ENCODE data around the gene TADA3. TPM values are rescaled to one million over a fixed set of nuclear protein-coding genes. Genes with fewer than 3 reads are reported as not detected.

Gene TADA3
- total RNA-seq, 1 experiment from 2014 or later, result 111 TPM

DNA sequence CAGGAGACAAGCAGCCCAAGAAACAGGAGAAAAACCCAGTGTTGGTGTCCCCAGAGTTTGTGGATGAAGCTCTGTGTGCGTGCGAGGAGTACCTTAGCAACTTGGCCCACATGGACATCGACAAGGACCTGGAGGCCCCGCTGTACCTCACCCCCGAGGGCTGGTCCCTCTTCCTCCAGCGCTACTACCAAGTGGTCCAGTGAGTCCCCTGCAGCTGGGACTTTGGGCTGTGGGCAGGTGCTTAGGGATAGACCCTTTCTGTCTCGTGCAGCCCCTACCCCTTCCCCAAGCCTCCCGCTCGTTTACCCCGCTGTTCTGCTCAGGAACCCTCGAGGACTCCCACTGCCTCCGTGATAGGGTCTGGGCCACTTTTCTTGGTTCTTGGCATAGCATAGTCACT, 28.3 kb upstream of the TADA3 start:
- Histone ChIP-seq H3K9me3 (replicated peaks) (no peaks in the 10 kb centered on the region), H3K4me1 (replicated peaks) (no peaks in the 10 kb centered on the region), H3K4me3 (no peak overlapping the region), H3K36me3 (no peaks in the 10 kb centered on the region), H3K27me3 (replicated peaks) (no peaks in the 10 kb centered on the region), H3K27ac (no peak overlapping the region)
- DNase-seq (ENCODE audit: low read depth in 1 of 2, low spot score in 2 of 2), result no peak

- Histone ChIP-seq H3K27ac (no peak overlapping the region), H3K4me3 (no peak overlapping the region), H3K9me3 (replicated peaks) (no peaks in the 10 kb centered on the region), H3K4me1 (replicated peaks) (no peaks in the 10 kb centered on the region), H3K36me3 (no peaks in the 10 kb centered on the region), H3K27me3 (replicated peaks) (no peaks in the 10 kb centered on the region)
- DNase-seq (ENCODE audit: low read depth in 1 of 2, low spot score in 2 of 2), result no peak
Observed at GRCh38 chr3:9818666-9819335, 26.5 kb upstream of the TADA3 start.

- no peaks in the 10 kb centered on the region for H3K9me3 ChIP-seq (replicated peaks)
- H3K27me3 ChIP-seq (replicated peaks), result no peaks in the 10 kb centered on the region
- H3K27ac ChIP-seq, result no peak overlapping the region
- no peaks in the 10 kb centered on the region for H3K4me1 ChIP-seq (replicated peaks)
- no peak for DNase-seq (ENCODE audit: low read depth in 1 of 2, low spot score in 2 of 2)
- peaks cover 5% of the 10 kb centered on the region; the same call in 1 of the 2 replicates for H3K36me3 ChIP-seq
- no peak overlapping the region for H3K4me3 ChIP-seq
Observed at GRCh38 chr3:9817436-9817835, 25.2 kb upstream of the TADA3 start.

DNA sequence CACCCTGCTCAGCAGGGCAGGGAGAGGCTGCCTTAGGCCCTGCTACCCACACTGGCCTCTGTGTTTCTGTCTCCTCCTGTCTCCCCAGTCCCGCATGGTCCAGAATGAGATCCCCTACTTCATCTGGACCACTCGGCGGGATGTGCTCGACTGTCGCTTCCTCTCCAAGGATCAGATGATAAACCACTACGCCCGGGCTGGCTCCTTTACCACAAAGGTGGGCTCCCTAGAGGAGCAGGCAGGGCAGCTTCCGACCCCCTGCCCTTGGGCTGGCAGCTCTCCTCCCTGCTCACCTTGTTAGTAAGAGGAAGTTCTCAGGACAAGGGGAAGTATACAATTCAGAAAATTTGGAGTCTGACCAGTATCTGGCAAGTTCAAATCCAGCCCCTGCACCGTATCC, 23.7 kb upstream of the TADA3 start:
- H3K27me3 ChIP-seq (replicated peaks), result no peaks in the 10 kb centered on the region
- no peak for DNase-seq (ENCODE audit: low read depth in 1 of 2, low spot score in 2 of 2)
- no peaks in the 10 kb centered on the region for H3K9me3 ChIP-seq (replicated peaks)
- no peak overlapping the region for H3K27ac ChIP-seq
- H3K36me3 ChIP-seq, result peaks cover 14% of the 10 kb centered on the region; the same call in 1 of the 2 replicates
- H3K4me1 ChIP-seq (replicated peaks), result no peaks in the 10 kb centered on the region
- H3K4me3 ChIP-seq, result no peak overlapping the region

DNA sequence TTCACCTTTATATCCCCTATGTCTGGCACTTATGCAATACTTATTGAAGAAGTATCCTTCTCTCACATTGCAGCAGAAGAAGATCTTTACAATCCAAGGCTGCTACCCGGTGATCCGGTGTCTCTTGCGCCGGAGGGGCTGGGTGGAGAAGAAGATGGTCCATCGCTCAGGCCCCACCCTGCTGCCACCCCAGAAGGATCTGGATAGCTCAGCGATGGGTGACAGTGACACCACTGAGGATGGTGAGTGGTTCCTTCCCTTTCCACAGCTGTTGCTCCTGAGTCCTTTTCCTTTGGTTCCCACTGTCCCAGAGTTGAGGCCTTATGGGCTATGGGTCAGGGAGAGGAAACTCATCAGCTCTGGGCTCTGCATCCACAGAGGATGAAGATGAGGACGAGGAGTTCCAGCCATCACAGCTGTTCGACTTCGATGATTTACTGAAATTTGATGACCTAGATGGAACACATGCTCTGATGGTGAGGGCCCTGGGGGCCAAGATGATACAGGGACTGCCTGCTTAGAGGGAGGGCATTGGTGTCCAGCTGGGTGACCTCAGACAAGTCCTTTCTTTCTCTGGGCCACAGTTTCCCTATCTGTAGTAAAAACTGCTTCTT, 20.7 kb upstream of the TADA3 start:
- Histone ChIP-seq H3K27ac (no peak overlapping the region), H3K4me1 (replicated peaks) (peaks cover 15% of the 10 kb centered on the region)
- DNase-seq (ENCODE audit: low read depth in 1 of 2, low spot score in 2 of 2), result no peak

DNA sequence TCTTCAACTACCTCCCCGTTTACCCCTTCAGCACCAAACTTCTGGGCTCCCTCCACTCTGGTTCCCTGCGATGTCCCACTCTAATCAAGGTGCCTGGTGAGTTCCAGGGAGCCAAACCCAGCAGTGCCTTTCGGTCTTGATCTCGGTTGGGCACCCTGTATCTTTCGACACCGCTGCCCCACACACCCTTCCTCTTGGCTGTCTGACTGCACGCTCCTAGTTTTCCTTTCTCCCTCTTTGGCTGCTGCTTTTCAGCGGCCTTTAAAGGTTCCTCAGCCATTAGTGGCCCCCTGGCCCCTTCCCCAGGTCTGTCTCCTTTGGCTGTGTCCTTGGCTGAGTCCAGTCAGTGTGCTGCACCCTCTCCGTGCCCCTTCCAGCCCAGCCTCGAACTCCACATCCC, 18.6 kb upstream of the TADA3 start:
- peaks cover 60% of the 10 kb centered on the region for H3K36me3 ChIP-seq
- peaks cover 15% of the 10 kb centered on the region for H3K4me1 ChIP-seq (replicated peaks)
- H3K27me3 ChIP-seq (replicated peaks), result no peaks in the 10 kb centered on the region
- H3K9me3 ChIP-seq (replicated peaks), result no peaks in the 10 kb centered on the region
- H3K4me3 ChIP-seq, result no peak overlapping the region
- no peak for DNase-seq (ENCODE audit: low read depth in 1 of 2, low spot score in 2 of 2)
- H3K27ac ChIP-seq, result no peak overlapping the region

More for the DNA sequence above, 20.7 kb upstream of the TADA3 start:
- Histone ChIP-seq H3K9me3 (replicated peaks) (no peaks in the 10 kb centered on the region), H3K27me3 (replicated peaks) (no peaks in the 10 kb centered on the region), H3K36me3 (peaks cover 41% of the 10 kb centered on the region), H3K4me3 (no peak overlapping the region)

DNA sequence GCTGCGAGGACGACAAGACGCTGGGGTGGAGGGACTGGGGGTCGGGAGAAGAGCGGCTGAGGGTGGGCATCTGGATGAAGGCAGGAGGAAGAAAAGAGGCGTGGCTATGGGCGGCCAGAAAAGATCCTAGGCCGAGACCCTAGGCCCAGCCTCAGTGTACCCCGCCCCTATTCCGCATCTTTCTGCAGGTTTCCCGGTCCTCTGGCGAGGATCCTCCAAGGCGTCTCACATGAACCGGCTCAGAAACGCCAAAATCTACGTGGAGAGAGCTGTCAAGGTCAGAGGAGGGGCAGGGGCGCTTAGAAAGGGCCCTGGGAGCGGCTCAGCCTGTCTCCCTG, 18.1 kb upstream of the TADA3 start:
- no peak for DNase-seq (ENCODE audit: low read depth in 1 of 2, low spot score in 2 of 2)
- Histone ChIP-seq H3K9me3 (replicated peaks) (no peaks in the 10 kb centered on the region), H3K36me3 (peaks cover 64% of the 10 kb centered on the region), H3K27me3 (replicated peaks) (no peaks in the 10 kb centered on the region), H3K4me3 (peak overlapping the region; percentile 47), H3K27ac (peak overlapping the region; percentile 78), H3K4me1 (replicated peaks) (peaks cover 15% of the 10 kb centered on the region)

- peak; percentile 49 to 67 for DNase-seq (ENCODE audit: low read depth in 1 of 2, low spot score in 2 of 2)
Observed at GRCh38 chr3:9809615-9810432, 17.6 kb upstream of the TADA3 start, which contains the start of gene TTLL3. TSS of gene TTLL3 (plus strand) at chr3:9810262. CDS start at chr3:9810662, 400 bp downstream.

DNA sequence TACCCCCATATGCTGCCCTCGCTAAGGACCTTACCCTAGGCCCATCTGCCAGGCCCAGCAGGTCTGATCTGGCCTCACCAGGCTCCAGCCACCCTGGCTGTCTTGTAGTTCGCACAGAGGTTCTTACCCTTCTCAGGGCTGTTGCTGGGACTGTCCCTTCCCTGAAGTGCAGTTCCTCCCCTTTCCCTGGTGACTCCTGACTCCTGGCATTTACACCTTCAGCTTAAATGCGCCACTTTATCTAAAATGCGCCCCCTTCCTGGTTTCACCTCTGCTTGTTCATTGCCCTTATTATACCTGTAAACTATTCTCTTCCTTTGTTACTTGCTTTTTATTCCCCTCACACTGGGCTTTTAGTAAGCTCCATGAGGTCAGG, 17.0 kb upstream of the TADA3 start:
- Histone ChIP-seq H3K27ac (peak overlapping the region; percentile 78), H3K27me3 (replicated peaks) (no peaks in the 10 kb centered on the region), H3K36me3 (peaks cover 76% of the 10 kb centered on the region), H3K9me3 (replicated peaks) (no peaks in the 10 kb centered on the region), H3K4me3 (no peak overlapping the region), H3K4me1 (replicated peaks) (peaks cover 15% of the 10 kb centered on the region)
- DNase-seq (ENCODE audit: low read depth in 1 of 2, low spot score in 2 of 2), result peak in 1 of 2 experiments; percentile 15

More at GRCh38 chr3:9809615-9810432, 17.6 kb upstream of the TADA3 start, which contains the start of gene TTLL3:
- H3K27me3 ChIP-seq (replicated peaks), result no peaks in the 10 kb centered on the region
- no peaks in the 10 kb centered on the region for H3K9me3 ChIP-seq (replicated peaks)
- H3K27ac ChIP-seq, result peak within 1 kb of the TSS; percentile 78
- H3K4me3 ChIP-seq, result peak within 1 kb of the TSS; percentile 47
- H3K36me3 ChIP-seq, result peaks cover 70% of the 10 kb centered on the region
- H3K4me1 ChIP-seq (replicated peaks), result peaks cover 15% of the 10 kb centered on the region

DNA sequence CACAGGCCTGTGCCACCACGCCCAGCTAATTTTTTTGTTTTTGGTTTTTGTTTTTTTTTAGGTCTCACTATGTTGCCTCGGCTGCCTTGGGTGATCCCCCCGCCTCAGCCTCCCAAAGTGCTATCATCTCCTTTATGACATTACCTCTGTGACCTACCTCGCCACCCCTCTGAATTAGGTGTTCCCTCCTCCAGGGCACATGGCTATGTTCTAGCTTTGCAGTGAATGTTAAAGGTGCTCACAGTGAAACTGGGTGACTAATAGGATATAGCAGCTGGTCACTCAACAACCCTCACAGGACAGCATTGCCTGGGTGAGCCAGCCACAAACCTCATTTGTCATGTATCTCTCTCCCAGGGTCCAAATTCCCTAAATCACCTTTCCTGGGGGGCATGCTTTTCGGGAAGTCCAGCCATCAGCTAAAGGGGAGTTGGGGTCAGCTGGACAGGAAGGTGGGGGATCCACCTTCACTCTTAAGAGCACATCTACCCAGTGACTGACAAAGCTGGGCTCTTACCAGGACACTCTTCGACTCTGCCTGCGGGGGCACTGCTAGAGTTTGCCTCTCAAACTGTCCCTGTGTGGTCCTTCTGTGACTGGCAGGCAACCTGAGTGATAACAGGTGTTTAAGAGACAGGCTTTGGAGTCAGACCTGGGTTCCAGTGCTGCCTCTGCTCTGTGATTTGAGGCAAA, 16.2 kb upstream of the TADA3 start:
- no peaks in the 10 kb centered on the region for H3K27me3 ChIP-seq (replicated peaks)
- H3K36me3 ChIP-seq, result peaks cover 81% of the 10 kb centered on the region
- H3K4me3 ChIP-seq, result no peak overlapping the region
- H3K9me3 ChIP-seq (replicated peaks), result no peaks in the 10 kb centered on the region
- H3K4me1 ChIP-seq (replicated peaks), result peaks cover 15% of the 10 kb centered on the region
- DNase-seq (ENCODE audit: low read depth in 1 of 2, low spot score in 2 of 2), result peak; percentile 23 to 55
- no peak overlapping the region for H3K27ac ChIP-seq

DNA sequence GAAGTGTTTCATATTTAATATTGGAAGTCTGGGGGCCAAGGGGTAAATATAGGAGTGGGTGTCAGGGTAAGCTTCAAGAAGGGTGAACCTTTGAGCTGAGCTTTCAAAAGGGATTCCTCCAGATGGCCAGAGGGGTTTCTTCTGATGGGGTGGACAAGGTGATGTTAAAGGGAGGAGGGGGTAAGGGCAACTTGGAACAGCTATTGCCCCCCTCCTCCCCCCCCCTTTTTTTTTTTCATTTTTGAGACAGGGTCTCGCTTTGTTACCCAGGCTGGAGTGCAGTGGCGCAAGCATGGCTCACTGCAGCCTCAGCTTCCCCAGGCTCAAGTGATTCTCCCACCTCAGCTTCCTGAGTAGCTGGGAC, 15.7 kb upstream of the TADA3 start:
- Histone ChIP-seq H3K4me3 (no peak overlapping the region), H3K4me1 (replicated peaks) (peaks cover 15% of the 10 kb centered on the region), H3K27me3 (replicated peaks) (no peaks in the 10 kb centered on the region), H3K27ac (no peak overlapping the region), H3K9me3 (replicated peaks) (no peaks in the 10 kb centered on the region), H3K36me3 (peaks cover 84% of the 10 kb centered on the region)
- DNase-seq (ENCODE audit: low read depth in 1 of 2, low spot score in 2 of 2), result no peak

GRCh38 chr3:9806688-9807589, 14.7 kb upstream of the TADA3 start:
- Histone ChIP-seq H3K4me1 (replicated peaks) (peaks cover 15% of the 10 kb centered on the region), H3K27ac (no peak overlapping the region), H3K4me3 (no peak overlapping the region), H3K9me3 (replicated peaks) (no peaks in the 10 kb centered on the region), H3K36me3 (peaks cover 87% of the 10 kb centered on the region), H3K27me3 (replicated peaks) (no peaks in the 10 kb centered on the region)
- no peak for DNase-seq (ENCODE audit: low read depth in 1 of 2, low spot score in 2 of 2)

- no peaks in the 10 kb centered on the region for H3K9me3 ChIP-seq (replicated peaks)
- H3K4me3 ChIP-seq, result no peak overlapping the region
- no peak for DNase-seq (ENCODE audit: low read depth in 1 of 2, low spot score in 2 of 2)
- no peak overlapping the region for H3K27ac ChIP-seq
- peaks cover 89% of the 10 kb centered on the region for H3K36me3 ChIP-seq
- no peaks in the 10 kb centered on the region for H3K27me3 ChIP-seq (replicated peaks)
- H3K4me1 ChIP-seq (replicated peaks), result peaks cover 15% of the 10 kb centered on the region
Observed at GRCh38 chr3:9806137-9806536, 13.9 kb upstream of the TADA3 start.

Data from SJSA1 (cell line).